IMR-90 (cell line): ENCODE measurements around the gene RNF43. TPM values are rescaled to one million over a fixed set of nuclear protein-coding genes. Genes with fewer than 3 reads are reported as not detected.

Experiments used
- ATAC-seq: fragments of 200-7000 bp; cut with Tn5 transposase; 2 replicates; pipeline ENCODE4 v1.9.1; 2020; ENCODE audit warnings: low read depth, mild to moderate bottlenecking, moderate library complexity
- BruUV-seq: library from RNA; stranded (reverse); fragments of 400-500 nt; replicated peaks from 2 replicates; lab custom pipeline; 2021; lab: Mats Ljungman, UMichigan
- CTCF ChIA-PET: fragments of 300-600 bp; formaldehyde crosslinking; extraction: SDS; loops from one replicate; lab custom pipeline; 2021; ENCODE audit warnings: antibody characterized with exemption; lab: Yijun Ruan, JAX
- POLR2A ChIA-PET: fragments of 300-600 bp; sonication (Branson Sonifier 250); formaldehyde crosslinking; loops from one replicate; lab custom pipeline; 2022; ENCODE audit warnings: antibody characterized with exemption; ENCODE audit not compliant: unreplicated experiment; lab: Charles Lee
- DNase-seq: peaks from one replicate; pipeline ENCODE4 v3.0.0; 2013
- H2AFZ ChIP-seq: replicated peaks from 2 replicates; pipeline ENCODE3; 2013; ENCODE audit warnings: low read length, mild to moderate bottlenecking; ENCODE audit not compliant: poor library complexity
- H2AK5ac ChIP-seq: 2 replicates; pipeline ENCODE4 v1.6.1; 2013; ENCODE audit warnings: low read depth, low read length, inconsistent platforms
- H2AK9ac ChIP-seq: replicated peaks from 2 replicates; pipeline ENCODE3; 2013; ENCODE audit warnings: mild to moderate bottlenecking, low read depth, low read length, moderate library complexity; ENCODE audit not compliant: poor library complexity
- H2BK120ac ChIP-seq: 2 replicates; pipeline ENCODE4 v1.6.1; 2013; ENCODE audit warnings: low read depth, low read length, inconsistent platforms
- H2BK15ac ChIP-seq: 3 replicates; pipeline ENCODE4 v1.6.1; 2013; ENCODE audit warnings: low read depth, low read length, inconsistent platforms
- H2BK20ac ChIP-seq: 2 replicates; pipeline ENCODE4 v1.6.1; 2013; ENCODE audit warnings: low read depth, mild to moderate bottlenecking, inconsistent platforms, low read length, moderate library complexity
- H2BK5ac ChIP-seq: 2 replicates; pipeline ENCODE4 v1.6.1; 2013; ENCODE audit warnings: mild to moderate bottlenecking, low read depth, low read length, inconsistent platforms; ENCODE audit not compliant: poor library complexity, severe bottlenecking
- H3K14ac ChIP-seq: replicated peaks from 2 replicates; pipeline ENCODE4 v1.6.1; 2013; ENCODE audit warnings: low read depth, low read length, inconsistent platforms
- H3K18ac ChIP-seq: 2 replicates; pipeline ENCODE4 v1.6.1; 2013; ENCODE audit warnings: low read depth, low read length, control low read depth
- H3K23ac ChIP-seq: 2 replicates; pipeline ENCODE4 v1.6.1; 2013; ENCODE audit warnings: low read depth, low read length, inconsistent platforms
- H3K27ac ChIP-seq: 2 replicates; pipeline ENCODE4 v1.5.1; 2013; ENCODE audit warnings: mild to moderate bottlenecking, control low read depth, low read length; ENCODE audit not compliant: insufficient read depth
- H3K27me3 ChIP-seq: 2 replicates; pipeline ENCODE4 v1.6.1; 2013; ENCODE audit warnings: low read length; ENCODE audit not compliant: control insufficient read depth, insufficient read depth
- H3K36me3 ChIP-seq: 2 replicates; pipeline ENCODE4 v1.6.1; 2013; ENCODE audit warnings: low read length, mixed read lengths; ENCODE audit not compliant: control insufficient read depth, insufficient read depth
- H3K4ac ChIP-seq: 2 replicates; pipeline ENCODE4 v1.6.1; 2013; ENCODE audit warnings: low read depth, low read length, inconsistent platforms
- H3K4me1 ChIP-seq: 2 replicates; pipeline ENCODE4 v1.6.1; 2013; ENCODE audit warnings: low read length, mixed read lengths; ENCODE audit not compliant: control insufficient read depth, insufficient read depth
- H3K4me2 ChIP-seq: 2 replicates; pipeline ENCODE4 v1.6.1; 2013; ENCODE audit warnings: low read depth, mild to moderate bottlenecking, control low read depth, low read length, moderate library complexity
- H3K4me3 ChIP-seq: 2 replicates; pipeline ENCODE4 v1.5.1; 2013; ENCODE audit warnings: low read depth, mild to moderate bottlenecking, control low read depth, low read length, moderate library complexity; ENCODE audit not compliant: insufficient read depth
- H3K56ac ChIP-seq: 2 replicates; pipeline ENCODE4 v1.6.1; 2013; ENCODE audit warnings: low read length, inconsistent platforms; ENCODE audit not compliant: insufficient read depth; ENCODE audit errors: extremely low read depth
- H3K79me1 ChIP-seq, 2 experiments: 2 replicates each; pipeline ENCODE4 v1.6.1; 2013; ENCODE audit warnings: low read length in 2 of 2, inconsistent platforms in 1 of 2, low read depth in 1 of 2
- H3K9ac ChIP-seq: 2 replicates; pipeline ENCODE4 v1.6.1; 2013; ENCODE audit warnings: low read depth, low read length, control low read depth
- H3K9me1 ChIP-seq: 2 replicates; pipeline ENCODE4 v1.6.1; 2013; ENCODE audit warnings: low read length, inconsistent platforms; ENCODE audit not compliant: insufficient read depth
- H3K9me3 ChIP-seq: 2 replicates; pipeline ENCODE4 v1.6.1; 2013; ENCODE audit warnings: low read length; ENCODE audit not compliant: control insufficient read depth, insufficient read depth
- H4K20me1 ChIP-seq: 2 replicates; pipeline ENCODE4 v1.6.1; 2013; ENCODE audit warnings: low read length, inconsistent platforms; ENCODE audit not compliant: insufficient read depth
- H4K5ac ChIP-seq: 2 replicates; pipeline ENCODE4 v1.6.1; 2013; ENCODE audit warnings: mild to moderate bottlenecking, low read depth, low read length, control low read depth
- H4K8ac ChIP-seq, 2 experiments: 2 replicates each; pipeline ENCODE4 v1.6.1; 2013; ENCODE audit warnings: low read depth in 2 of 2, low read length in 2 of 2, control low read depth in 1 of 2, inconsistent platforms in 1 of 2
- H4K91ac ChIP-seq: 2 replicates; pipeline ENCODE4 v1.6.1; 2013; ENCODE audit warnings: low read depth, low read length, inconsistent platforms; ENCODE audit not compliant: insufficient read depth
- CEBPB ChIP-seq: IDR thresholded peaks from 2 replicates; pipeline ENCODE4 v1.6.1; 2012; ENCODE audit warnings: low read depth, low read length, improper control_type of control experiment
- CHD1 ChIP-seq: IDR thresholded peaks from 2 replicates; pipeline ENCODE4 v1.6.1; 2012; ENCODE audit warnings: low read depth, low read length, improper control_type of control experiment
- ELK1 ChIP-seq: fragments of 150-350 bp; IDR thresholded peaks from 2 replicates; pipeline ENCODE4 v1.6.1; 2016; ENCODE audit warnings: low read depth, mild to moderate bottlenecking, low read length, moderate library complexity, borderline replicate concordance
- FOS ChIP-seq: fragments of 150-350 bp; IDR thresholded peaks from 2 replicates; pipeline ENCODE4 v1.6.1; 2016; ENCODE audit warnings: low read depth, low read length
- MAFK ChIP-seq: IDR thresholded peaks from 2 replicates; pipeline ENCODE4 v1.6.1; 2012; ENCODE audit warnings: low read depth, low read length, improper control_type of control experiment
- MAZ ChIP-seq: IDR thresholded peaks from 2 replicates; pipeline ENCODE4 v1.6.1; 2012; ENCODE audit warnings: low read depth, mild to moderate bottlenecking, low read length, improper control_type of control experiment, moderate library complexity, borderline replicate concordance
- MXI1 ChIP-seq: IDR thresholded peaks from 2 replicates; pipeline ENCODE4 v1.6.1; 2012; ENCODE audit warnings: low read depth, mild to moderate bottlenecking, low read length, moderate library complexity, borderline replicate concordance
- POLR2A ChIP-seq: IDR thresholded peaks from 2 replicates; pipeline ENCODE4 v1.6.1; 2012; ENCODE audit warnings: mild to moderate bottlenecking, low read depth, low read length
- RAD21 ChIP-seq: IDR thresholded peaks from 2 replicates; pipeline ENCODE4 v1.6.1; 2012; ENCODE audit warnings: low read length, improper control_type of control experiment
- RCOR1 ChIP-seq: IDR thresholded peaks from 2 replicates; pipeline ENCODE4 v1.6.1; 2012; ENCODE audit warnings: mild to moderate bottlenecking, low read length, improper control_type of control experiment; ENCODE audit not compliant: insufficient replicate concordance
- RFX5 ChIP-seq: IDR thresholded peaks from 2 replicates; pipeline ENCODE4 v1.8.0; 2012; ENCODE audit warnings: low read depth, mild to moderate bottlenecking, low read length, moderate library complexity
- SMC3 ChIP-seq: fragments of 150-350 bp; IDR thresholded peaks from 2 replicates; pipeline ENCODE4 v1.6.1; 2016; ENCODE audit warnings: low read depth, mild to moderate bottlenecking, antibody characterized with exemption, low read length, moderate library complexity
- USF2 ChIP-seq: fragments of 150-350 bp; IDR thresholded peaks from 2 replicates; pipeline ENCODE4 v1.6.1; 2017; ENCODE audit warnings: mild to moderate bottlenecking, antibody characterized with exemption, low read length, low read depth
- WGBS, 2 experiments: methylation state at CpG; one replicate each; pipeline versions ENCODE4 v1.1.5 to v1.1.7; 2013; ENCODE audit warnings: missing lambda C conversion rate in 2 of 2; ENCODE audit not compliant: insufficient read length in 1 of 2; ENCODE audit errors: extremely low coverage in 2 of 2; 5-methylcytosine and 5-hydroxymethylcytosine counted together
- dilution Hi-C: fragments of 300-500 bp; cut with HindIII; formaldehyde crosslinking; loops from one replicate; pipeline ENCODE4 v1.14.3; 2018; ENCODE audit warnings: low sequenced_read_pairs; ENCODE audit not compliant: unreplicated experiment
- in situ Hi-C: fragments of 300-500 bp; cut with MboI; formaldehyde crosslinking; loops from 3 replicates; pipeline ENCODE4 v1.14.3; 2019; ENCODE audit warnings: low sequenced_read_pairs, inconsistent platforms, mixed read lengths
- intact Hi-C: fragments of 100-400 bp; cut with micrococcal nuclease; formaldehyde crosslinking; loops from 2 replicates; pipeline ENCODE4 v1.10.0; 2022
- polyA plus RNA-seq, 3 experiments: library from polyadenylated mRNA; depleted of rRNA; stranded (reverse); fragments of >200 nt; gene quantifications; 2 replicates each; pipeline ENCODE4 v1.2.3, GENCODE V29; 2012; ENCODE audit warnings: low replicate concordance in 1 of 3
- total RNA-seq: library from RNA; depleted of rRNA; stranded (reverse); fragments of >200 nt; gene quantifications from 2 replicates; pipeline ENCODE4 v1.2.3, GENCODE V29; 2012

The RNF43 gene
- total and polyA plus RNA-seq, 2 of the 4 experiments (the other 2 are of a cell fraction), result under 0.01 TPM; not detected in 1

- H3K4me3 ChIP-seq, result no peak overlapping the region
- no peak overlapping the region for H3K56ac ChIP-seq
- no peaks in the 10 kb centered on the region for H3K9me1 ChIP-seq
- WGBS, 2 experiments, result no CpG with 5 or more reads among the region's 1 CpG
- H4K8ac ChIP-seq, result no peak overlapping the region
- H4K91ac ChIP-seq, result no peak overlapping the region
- H2AK9ac ChIP-seq, result no peak overlapping the region
- H3K14ac ChIP-seq, result no peak overlapping the region
- no TSS peak for BruUV-seq
- no peak overlapping the region for H4K5ac ChIP-seq
- H3K9me3 ChIP-seq, result no peaks in the 10 kb centered on the region
- H3K23ac ChIP-seq, result no peak overlapping the region
- no peaks in the 10 kb centered on the region for H4K20me1 ChIP-seq
- ChIA-PET CTCF (no interaction called here), POLR2A (no interaction called here)
- DNase-seq (no peak), ATAC-seq (no peak)
- no peak overlapping the region for H2AK5ac ChIP-seq
- H3K9ac ChIP-seq, result no peak overlapping the region
- H3K4me1 ChIP-seq, result no peaks in the 10 kb centered on the region
- H3K27me3 ChIP-seq, result peaks cover 1% of the 10 kb centered on the region; the same call in 1 of the 2 replicates
- H2AFZ ChIP-seq, result no peak overlapping the region
- no peak overlapping the region for H3K4me2 ChIP-seq
- no peak overlapping the region for H2BK5ac ChIP-seq
- H3K36me3 ChIP-seq, result no peaks in the 10 kb centered on the region
- no peak overlapping the region for H2BK120ac ChIP-seq
- H3K27ac ChIP-seq, result no peak overlapping the region
- H2BK20ac ChIP-seq, result no peak overlapping the region
- no peak overlapping the region for H3K4ac ChIP-seq
- in situ Hi-C loops (no loop called here), intact Hi-C loops (no loop called here), dilution Hi-C loops (no loop called here)
- TF ChIP-seq RAD21 (no peak), MXI1 (no peak), RFX5 (no peak), SMC3 (no peak), CEBPB (no peak), POLR2A (no peak), RCOR1 (no peak), ELK1 (no peak), MAFK (no peak), USF2 (no peak), CHD1 (no peak), MAZ (no peak), FOS (no peak)
- no peak overlapping the region for H2BK15ac ChIP-seq
- H3K18ac ChIP-seq, result no peak overlapping the region
- H3K79me1 ChIP-seq, result no peaks in the 10 kb centered on the region
These were observed 14.7 kb downstream of the RNF43 start for GRCh38 chr17:58402679-58403078.
